Measurements from ENCODE around the gene ADAM22.
A peak's percentile ranks its signal among the peaks of the same experiment; 100 is the strongest.

ADAM22 gene

DNA sequence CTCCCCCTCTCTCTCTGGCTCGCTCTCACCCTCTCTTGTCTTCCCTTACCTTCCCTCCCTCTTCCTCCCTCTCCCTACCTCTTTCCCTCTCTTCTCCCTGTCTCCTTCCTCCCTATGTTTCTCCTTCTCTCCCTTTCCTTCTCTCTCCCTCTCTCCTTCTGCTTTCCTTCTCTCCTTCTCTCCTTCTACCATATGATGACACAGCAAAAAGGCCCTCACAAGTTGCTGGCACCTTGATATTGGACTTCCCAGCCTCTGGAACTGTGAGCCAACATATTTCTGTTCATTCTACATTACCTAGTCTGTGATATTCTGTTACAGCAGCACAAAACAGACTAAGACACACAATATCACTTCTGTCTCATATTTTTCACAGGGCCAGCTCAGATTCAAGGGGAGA is 135.0 kb downstream of the ADAM22 start:
- no peak for DNase-seq (ENCODE audit: low spot score)
- in situ Hi-C loops (cut with MboI; ENCODE audit: low sequenced_read_pairs, unreplicated experiment) = no loop called here

DNA sequence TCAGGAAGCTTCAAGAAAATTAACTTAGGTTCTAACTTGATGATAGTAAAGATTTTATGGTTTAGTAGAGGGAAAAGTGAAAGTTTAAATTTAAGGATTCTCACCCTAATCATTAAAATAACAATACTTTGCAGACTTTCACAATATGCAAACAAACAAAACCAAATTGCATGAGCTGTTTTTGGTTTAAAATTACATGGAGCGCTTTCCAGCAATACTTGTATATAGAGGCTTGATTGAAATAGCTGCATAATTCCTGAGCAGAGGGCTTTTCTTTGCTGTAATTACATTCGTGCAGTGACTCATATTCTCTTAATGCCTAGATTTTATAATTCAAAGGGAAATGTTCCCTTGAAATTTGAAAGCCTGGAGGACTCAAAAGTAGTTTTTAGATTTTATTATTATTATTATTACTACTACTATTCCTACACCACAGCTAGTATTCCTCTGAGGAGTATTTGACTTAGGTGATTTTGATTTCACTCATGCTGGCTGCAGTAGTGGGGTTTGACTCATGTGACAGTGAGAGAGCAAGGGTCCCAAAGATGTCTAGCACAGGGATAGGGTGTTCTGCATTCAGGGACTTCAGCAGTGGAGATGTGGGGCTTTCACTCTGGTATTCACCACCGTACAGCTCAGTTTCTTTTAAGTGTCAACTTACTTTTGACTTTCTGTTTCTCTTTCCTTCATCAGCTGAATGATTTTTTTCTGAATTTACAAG is 138.1 kb downstream of the ADAM22 start:
- TF ChIP-seq, protein P1, sequence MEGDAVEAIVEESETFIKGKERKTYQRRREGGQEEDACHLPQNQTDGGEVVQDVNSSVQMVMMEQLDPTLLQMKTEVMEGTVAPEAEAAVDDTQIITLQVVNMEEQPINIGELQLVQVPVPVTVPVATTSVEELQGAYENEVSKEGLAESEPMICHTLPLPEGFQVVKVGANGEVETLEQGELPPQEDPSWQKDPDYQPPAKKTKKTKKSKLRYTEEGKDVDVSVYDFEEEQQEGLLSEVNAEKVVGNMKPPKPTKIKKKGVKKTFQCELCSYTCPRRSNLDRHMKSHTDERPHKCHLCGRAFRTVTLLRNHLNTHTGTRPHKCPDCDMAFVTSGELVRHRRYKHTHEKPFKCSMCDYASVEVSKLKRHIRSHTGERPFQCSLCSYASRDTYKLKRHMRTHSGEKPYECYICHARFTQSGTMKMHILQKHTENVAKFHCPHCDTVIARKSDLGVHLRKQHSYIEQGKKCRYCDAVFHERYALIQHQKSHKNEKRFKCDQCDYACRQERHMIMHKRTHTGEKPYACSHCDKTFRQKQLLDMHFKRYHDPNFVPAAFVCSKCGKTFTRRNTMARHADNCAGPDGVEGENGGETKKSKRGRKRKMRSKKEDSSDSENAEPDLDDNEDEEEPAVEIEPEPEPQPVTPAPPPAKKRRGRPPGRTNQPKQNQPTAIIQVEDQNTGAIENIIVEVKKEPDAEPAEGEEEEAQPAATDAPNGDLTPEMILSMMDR (IDR thresholded peaks at IDR 0.05; ENCODE audit: borderline replicate concordance, control extremely low read depth, extremely low read depth, insufficient read depth, missing control alignments) = no peak
- in situ Hi-C loops (cut with MboI; ENCODE audit: low sequenced_read_pairs, unreplicated experiment) = no loop called here
- peak; percentile 26 for DNase-seq (ENCODE audit: low spot score)

More for the DNA sequence above, 135.0 kb downstream of the ADAM22 start:
- TF ChIP-seq, protein P1 (IDR thresholded peaks at IDR 0.05; ENCODE audit: borderline replicate concordance, control extremely low read depth, extremely low read depth, insufficient read depth, missing control alignments) = no peak

DNA sequence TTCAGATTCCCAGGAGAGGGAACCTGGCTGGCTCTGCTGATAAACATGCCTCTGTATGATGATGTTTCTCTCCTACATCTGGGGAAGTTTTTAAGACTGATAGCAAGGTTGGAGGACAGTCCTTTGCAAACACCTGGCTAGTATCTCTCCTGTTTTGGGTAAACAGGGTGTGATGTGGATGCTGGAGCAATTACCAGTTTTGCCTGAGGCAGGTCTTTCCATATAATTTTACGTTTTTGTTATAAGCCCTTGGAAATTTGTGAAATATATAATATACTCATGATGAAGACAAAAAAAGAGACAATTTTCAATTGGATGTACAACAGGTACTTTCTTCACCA is 138.6 kb downstream of the ADAM22 start:
- in situ Hi-C loops (cut with MboI; ENCODE audit: low sequenced_read_pairs, unreplicated experiment) = no loop called here
- DNase-seq (ENCODE audit: low spot score) = no peak
- TF ChIP-seq, protein P1 (IDR thresholded peaks at IDR 0.05; ENCODE audit: borderline replicate concordance, control extremely low read depth, extremely low read depth, insufficient read depth, missing control alignments) = no peak

DNA sequence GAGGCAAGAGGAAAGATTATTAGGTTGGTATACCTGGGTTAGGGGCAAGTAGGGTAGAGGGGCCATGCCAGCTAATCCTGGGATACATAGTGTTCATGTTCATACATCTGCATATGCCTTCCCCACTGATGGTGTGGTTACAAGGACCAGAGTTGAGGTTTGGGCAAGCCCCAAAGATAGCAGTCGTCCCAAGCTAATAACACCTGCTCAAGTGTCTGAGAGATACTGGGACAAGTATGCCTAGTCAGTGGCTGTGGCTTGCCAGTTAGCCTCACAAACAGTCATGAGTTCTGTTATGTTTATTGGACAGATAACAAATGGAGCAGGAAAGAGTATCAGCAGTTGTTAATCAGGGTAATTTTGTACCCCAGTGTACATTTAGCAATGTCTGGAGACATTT is 139.6 kb downstream of the ADAM22 start:
- TF ChIP-seq, protein P1 (IDR thresholded peaks at IDR 0.05; ENCODE audit: borderline replicate concordance, control extremely low read depth, extremely low read depth, insufficient read depth, missing control alignments) = no peak
- in situ Hi-C loops (cut with MboI; ENCODE audit: low sequenced_read_pairs, unreplicated experiment) = no loop called here
- DNase-seq (ENCODE audit: low spot score) = no peak

DNA sequence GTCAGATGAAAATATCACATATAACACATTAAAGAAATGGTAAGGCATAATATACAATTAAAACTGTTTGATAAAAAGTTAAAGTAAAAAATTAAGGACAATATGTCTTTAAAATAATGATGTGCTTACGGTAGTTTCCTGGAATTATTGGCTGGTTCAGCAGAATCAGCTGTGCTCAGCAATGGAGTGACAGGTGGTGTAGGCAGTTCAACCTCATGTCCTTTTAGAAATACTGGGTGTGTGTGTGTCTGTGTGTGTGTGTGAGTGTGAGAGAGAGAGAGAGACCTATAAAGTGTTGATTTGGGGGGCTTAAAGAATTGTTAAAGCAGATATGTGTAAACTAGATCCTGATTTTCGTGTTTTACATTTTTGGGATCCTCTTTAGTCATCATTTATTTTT is 141.2 kb downstream of the ADAM22 start:
- in situ Hi-C loops (cut with MboI; ENCODE audit: low sequenced_read_pairs, unreplicated experiment) = no loop called here
- no peak for DNase-seq (ENCODE audit: low spot score)
- TF ChIP-seq, protein P1 (IDR thresholded peaks at IDR 0.05; ENCODE audit: borderline replicate concordance, control extremely low read depth, extremely low read depth, insufficient read depth, missing control alignments) = no peak

- TF ChIP-seq, protein P1 (IDR thresholded peaks at IDR 0.05; ENCODE audit: borderline replicate concordance, control extremely low read depth, extremely low read depth, insufficient read depth, missing control alignments) = no peak
- in situ Hi-C loops (cut with MboI; ENCODE audit: low sequenced_read_pairs, unreplicated experiment) = no loop called here
- no peak for DNase-seq (ENCODE audit: low spot score)
These were observed 149.8 kb downstream of the ADAM22 start for GRCh38 chr7:88083883-88084282.

All from GM13976 (cell line).